Measurements from ENCODE around the gene CEMP1. TPM values are rescaled to one million over a fixed set of nuclear protein-coding genes. Genes with fewer than 3 reads are reported as not detected.
A peak's percentile ranks its signal among the peaks of the same experiment; 100 is the strongest.

CEMP1 gene
- total RNA-seq, 2 donors from 2014 or later = 0.63 TPM; not detected in 1

DNA sequence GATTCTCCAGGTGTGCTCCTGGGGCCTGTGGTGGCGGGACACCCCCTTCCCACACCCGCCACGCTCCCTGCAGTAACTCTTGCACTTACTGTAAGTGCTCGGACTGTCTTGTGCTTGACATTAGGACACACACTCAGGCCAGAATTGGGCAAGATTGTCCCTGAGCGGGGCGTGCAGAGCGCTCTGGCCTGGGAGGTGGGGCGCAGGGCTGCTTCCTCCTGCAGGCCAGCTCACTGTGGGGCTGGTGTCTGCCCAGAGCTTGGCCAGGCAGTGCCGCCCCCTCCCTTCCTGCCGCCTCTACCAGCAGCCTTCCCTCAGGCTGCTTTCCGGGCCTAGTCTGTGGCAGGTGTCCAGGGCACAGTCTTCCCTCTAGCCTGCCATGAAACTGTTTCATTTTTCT, 23.5 kb downstream of the CEMP1 start:
- DNase-seq (ENCODE audit: low spot score) = no peak
- H3K4me3 ChIP-seq = no peak overlapping the region
- peaks cover 0 to 6% of the 10 kb centered on the region in 2 donors for H3K4me1 ChIP-seq (ENCODE audit: control insufficient read depth in 1 of 2, low read depth in 2 of 2)
- no peaks in the 10 kb centered on the region for H3K36me3 ChIP-seq
- TF ChIP-seq, protein P1, sequence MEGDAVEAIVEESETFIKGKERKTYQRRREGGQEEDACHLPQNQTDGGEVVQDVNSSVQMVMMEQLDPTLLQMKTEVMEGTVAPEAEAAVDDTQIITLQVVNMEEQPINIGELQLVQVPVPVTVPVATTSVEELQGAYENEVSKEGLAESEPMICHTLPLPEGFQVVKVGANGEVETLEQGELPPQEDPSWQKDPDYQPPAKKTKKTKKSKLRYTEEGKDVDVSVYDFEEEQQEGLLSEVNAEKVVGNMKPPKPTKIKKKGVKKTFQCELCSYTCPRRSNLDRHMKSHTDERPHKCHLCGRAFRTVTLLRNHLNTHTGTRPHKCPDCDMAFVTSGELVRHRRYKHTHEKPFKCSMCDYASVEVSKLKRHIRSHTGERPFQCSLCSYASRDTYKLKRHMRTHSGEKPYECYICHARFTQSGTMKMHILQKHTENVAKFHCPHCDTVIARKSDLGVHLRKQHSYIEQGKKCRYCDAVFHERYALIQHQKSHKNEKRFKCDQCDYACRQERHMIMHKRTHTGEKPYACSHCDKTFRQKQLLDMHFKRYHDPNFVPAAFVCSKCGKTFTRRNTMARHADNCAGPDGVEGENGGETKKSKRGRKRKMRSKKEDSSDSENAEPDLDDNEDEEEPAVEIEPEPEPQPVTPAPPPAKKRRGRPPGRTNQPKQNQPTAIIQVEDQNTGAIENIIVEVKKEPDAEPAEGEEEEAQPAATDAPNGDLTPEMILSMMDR (IDR thresholded peaks at IDR 0.05) = no peak
- ATAC-seq (ENCODE audit: insufficient number of reproducible peaks, low FRiP score, low read depth) = no peak
- H3K27me3 ChIP-seq (replicated peaks; ENCODE audit: insufficient read depth) = no peaks in the 10 kb centered on the region
- H3K27ac ChIP-seq = peak overlapping the region in 1 of 2 donors; percentile 49
- H3K9me3 ChIP-seq = no peaks in the 10 kb centered on the region

DNA sequence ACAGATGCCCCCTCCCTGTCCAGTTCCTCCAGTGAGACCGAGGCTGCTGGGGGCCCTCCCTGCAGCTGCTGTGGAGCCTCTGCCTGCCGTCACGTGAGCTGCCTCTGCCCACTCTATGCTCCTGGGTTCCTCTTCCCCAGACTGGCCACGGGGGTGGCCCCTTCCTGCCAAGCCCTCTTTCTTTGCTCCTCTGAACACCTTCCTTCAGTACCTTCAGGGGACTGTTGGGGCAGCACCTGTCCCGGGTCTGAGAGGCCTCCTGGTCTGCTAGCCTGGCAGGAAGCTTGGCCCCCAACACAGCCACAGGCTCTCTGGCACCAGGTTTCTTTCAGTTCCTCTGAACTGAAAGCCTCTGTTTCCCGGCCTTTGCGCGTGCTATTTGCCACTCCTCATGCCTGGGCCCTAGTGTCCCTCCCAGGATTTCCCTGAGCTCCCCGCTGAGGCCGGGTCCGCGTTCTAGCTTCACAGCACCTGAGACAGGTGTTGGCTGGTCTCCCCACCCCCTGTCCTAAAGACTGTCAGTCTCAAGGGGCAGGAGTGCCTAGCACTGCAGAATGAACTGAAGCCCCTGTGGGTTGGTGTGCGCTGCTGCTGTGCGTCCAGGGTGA, 24.1 kb downstream of the CEMP1 start:
- no peaks in the 10 kb centered on the region for H3K36me3 ChIP-seq
- TF ChIP-seq, protein P1 (IDR thresholded peaks at IDR 0.05) = no peak
- H3K27ac ChIP-seq = peak overlapping the region in 1 of 2 donors; percentile 49
- no peaks in the 10 kb centered on the region for H3K27me3 ChIP-seq (replicated peaks; ENCODE audit: insufficient read depth)
- DNase-seq (ENCODE audit: low spot score) = no peak
- H3K4me3 ChIP-seq = no peak overlapping the region
- ATAC-seq (ENCODE audit: insufficient number of reproducible peaks, low FRiP score, low read depth) = no peak
- peaks cover 0 to 6% of the 10 kb centered on the region in 2 donors for H3K4me1 ChIP-seq (ENCODE audit: control insufficient read depth in 1 of 2, low read depth in 2 of 2)
- no peaks in the 10 kb centered on the region for H3K9me3 ChIP-seq

DNA sequence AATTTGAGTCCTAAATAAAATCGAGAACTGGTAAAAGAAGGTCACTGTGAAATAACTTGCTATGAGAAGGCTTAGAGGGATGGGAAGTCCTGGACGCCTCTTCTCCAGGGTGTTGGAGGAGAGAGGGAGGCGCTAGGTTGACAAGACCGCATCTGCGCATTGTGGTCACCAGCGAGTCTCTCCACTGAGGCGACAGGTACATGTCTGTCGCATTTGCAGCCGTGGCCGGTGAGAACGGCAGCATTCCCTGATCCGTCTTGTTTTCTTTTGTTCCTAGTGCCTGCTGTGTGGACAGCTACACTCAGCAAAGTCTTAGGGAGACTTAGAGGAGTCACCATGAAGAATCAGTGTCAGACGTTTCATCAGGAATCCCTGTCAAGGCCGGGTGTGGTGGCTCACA, 25.5 kb downstream of the CEMP1 start:
- H3K4me3 ChIP-seq = no peak overlapping the region
- ATAC-seq (ENCODE audit: insufficient number of reproducible peaks, low FRiP score, low read depth) (no peak), DNase-seq (ENCODE audit: low spot score) (no peak)
- H3K4me1 ChIP-seq (ENCODE audit: control insufficient read depth in 1 of 2, low read depth in 2 of 2) = peaks cover 8 to 13% of the 10 kb centered on the region in 2 donors
- no peaks in the 10 kb centered on the region for H3K9me3 ChIP-seq
- H3K27me3 ChIP-seq (replicated peaks; ENCODE audit: insufficient read depth) = no peaks in the 10 kb centered on the region
- TF ChIP-seq, protein P1 (IDR thresholded peaks at IDR 0.05) = no peak
- H3K36me3 ChIP-seq = no peaks in the 10 kb centered on the region
- no peak overlapping the region for H3K27ac ChIP-seq

DNA sequence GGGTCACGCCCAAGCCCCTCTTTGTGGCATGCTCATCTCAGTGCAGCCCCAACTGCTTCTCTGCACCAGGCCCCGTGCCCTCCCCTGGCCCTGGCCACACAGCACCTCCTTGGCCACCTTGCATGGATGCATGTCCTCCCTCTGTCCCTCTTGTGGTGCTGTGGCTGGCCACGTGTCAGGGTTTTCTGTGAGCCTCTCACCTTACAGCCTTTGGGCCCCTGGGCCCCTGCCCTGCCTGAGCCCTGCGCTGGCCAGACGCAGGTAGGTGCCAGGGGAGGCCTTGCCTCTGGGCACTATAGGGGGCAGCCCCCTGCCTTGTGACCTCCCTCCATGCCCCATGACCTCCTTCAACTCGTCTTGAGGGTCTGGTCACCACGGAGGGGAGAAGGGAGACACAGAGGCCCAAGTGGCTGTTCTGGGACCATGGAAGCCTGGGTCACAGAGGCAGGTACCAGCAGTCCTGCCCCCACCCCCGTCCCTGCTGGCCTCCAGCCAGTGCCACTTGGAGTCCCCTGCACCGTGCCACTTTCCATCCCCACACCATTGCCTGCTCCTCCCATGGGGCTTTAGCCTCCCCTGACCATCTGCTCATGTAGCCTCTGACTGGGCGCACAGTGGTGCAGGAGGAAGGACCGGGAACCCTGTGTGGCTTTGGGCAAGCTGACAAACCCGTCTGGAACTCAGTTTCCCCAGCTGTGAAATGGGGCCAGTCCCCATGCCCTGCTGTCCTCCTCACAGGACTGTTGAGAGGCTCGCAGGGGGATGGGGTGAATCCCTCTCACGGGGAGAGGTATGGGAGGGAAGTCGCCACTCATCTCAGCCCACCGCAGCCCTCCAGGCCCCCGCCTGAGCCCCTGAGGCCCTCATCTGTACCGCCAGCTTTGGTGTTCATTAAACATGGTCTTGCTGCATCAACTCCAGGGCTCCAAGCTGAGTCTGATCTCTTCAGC, 29.0 kb downstream of the CEMP1 start:
- no peak for ATAC-seq (ENCODE audit: insufficient number of reproducible peaks, low FRiP score, low read depth)
- TF ChIP-seq, protein P1 (IDR thresholded peaks at IDR 0.05) = no peak
- Histone ChIP-seq H3K4me3 (no peak overlapping the region), H3K4me1 (ENCODE audit: control insufficient read depth in 1 of 2, low read depth in 2 of 2) (peaks cover 25 to 39% of the 10 kb centered on the region in 2 donors), H3K36me3 (no peaks in the 10 kb centered on the region), H3K9me3 (no peaks in the 10 kb centered on the region), H3K27me3 (replicated peaks; ENCODE audit: insufficient read depth) (no peaks in the 10 kb centered on the region), H3K27ac (no peak overlapping the region)
- DNase-seq (ENCODE audit: low spot score) = no peak

All from thoracic aorta (tissue), 2 donors.